ENCODE data around the gene ST6GAL1.
"Not testable (repeated sequence)": the region's sequence is repeated elsewhere in the genome, so short reads cannot be mapped to it uniquely, and the experiment has no call there.

ST6GAL1 gene

GRCh38 chr3:187025656-187026316 is 95.5 kb downstream of the ST6GAL1 start:
- no peak for DNase-seq

- DNase-seq, result no peak
Measured at GRCh38 chr3:187026317-187026670, 96.0 kb downstream of the ST6GAL1 start.

DNA sequence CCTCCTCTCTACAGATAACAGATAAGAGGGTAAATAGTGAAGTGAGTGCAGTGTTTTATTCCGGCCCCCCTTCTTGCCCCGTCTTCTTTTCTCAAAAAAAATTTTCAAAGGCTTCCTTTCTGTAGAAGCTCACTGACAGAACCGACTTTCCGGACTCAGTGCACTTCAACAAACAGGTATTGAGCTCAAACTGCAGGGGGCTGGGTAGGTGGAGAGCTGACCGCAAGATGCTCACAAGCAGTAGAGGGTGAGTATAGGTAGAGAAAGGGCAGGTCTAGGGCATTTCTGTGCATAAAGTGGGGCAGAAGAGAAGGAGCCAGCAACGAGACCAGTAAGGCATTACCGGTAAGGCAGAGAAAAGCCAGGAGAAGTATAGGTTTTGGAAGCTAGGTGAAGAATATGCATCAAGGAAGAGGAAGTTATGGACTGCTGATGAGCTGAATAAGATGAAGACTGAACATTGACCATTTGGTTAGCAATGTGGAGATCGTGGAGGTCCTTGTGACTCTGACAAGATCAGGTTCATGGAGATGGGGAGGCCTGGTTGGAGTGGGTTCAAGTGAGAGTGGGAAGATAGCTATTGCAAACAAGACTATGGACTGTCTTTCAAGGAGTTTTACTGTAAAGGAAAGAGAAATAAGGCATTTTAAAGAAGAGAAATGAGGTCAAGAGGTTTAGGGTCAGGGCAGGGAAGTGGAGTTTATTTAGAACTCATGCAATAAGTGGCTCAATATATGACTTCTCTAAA is 97.4 kb downstream of the ST6GAL1 start:
- DNase-seq, result no peak

GRCh38 chr3:187031934-187032333 is 101.6 kb downstream of the ST6GAL1 start:
- no peak for DNase-seq

DNA sequence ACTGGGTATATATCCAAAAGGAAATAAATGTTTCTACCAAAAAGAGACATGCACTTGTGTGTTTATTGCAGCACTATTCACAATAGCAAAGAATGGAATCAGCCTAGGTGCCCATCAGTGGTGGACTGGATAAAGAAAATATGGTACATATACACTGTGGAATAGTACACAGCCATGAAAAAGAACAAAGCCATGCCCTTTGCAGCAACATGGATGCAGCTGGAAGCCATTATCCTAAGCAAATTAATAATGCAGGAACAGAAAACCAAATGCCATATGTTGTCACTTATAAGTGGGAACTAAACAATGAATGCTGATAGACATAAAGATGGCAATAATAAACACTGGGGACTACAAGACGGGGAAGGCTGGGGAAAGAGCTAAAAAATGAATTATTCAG is 106.1 kb downstream of the ST6GAL1 start:
- no peak for DNase-seq

DNA sequence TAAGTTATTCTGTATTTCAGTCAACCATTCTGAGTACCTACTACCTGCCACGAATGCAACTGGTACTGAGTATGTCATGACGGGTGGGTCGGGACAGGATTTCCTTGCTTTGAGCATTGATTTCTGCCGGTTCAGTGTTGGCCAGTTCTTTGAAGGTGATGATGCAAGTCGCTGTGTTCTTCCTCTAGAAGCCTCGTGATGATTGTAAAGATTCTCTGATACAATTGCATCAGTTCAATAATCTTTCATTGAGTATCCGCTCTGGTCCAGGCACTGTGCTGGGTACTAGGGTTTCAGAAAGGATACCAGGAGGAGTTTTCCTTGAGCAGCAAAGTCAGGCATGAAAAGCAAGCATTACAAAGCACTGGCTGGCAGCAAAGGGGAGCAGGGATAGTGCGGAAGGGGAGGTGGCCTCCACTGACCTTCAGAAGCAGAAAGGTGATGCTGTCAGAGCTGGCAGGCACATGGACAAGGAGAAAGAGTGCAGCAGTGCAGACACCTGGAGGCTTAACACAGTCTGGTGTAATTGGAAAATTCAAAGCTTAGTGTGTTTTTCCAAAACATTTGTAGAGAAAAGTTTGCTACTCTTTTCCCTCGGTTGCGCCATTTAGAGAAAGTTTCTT is 108.9 kb downstream of the ST6GAL1 start:
- no peak for DNase-seq

- DNase-seq, result no peak
Measured at GRCh38 chr3:187039723-187040414, 109.5 kb downstream of the ST6GAL1 start.

DNA sequence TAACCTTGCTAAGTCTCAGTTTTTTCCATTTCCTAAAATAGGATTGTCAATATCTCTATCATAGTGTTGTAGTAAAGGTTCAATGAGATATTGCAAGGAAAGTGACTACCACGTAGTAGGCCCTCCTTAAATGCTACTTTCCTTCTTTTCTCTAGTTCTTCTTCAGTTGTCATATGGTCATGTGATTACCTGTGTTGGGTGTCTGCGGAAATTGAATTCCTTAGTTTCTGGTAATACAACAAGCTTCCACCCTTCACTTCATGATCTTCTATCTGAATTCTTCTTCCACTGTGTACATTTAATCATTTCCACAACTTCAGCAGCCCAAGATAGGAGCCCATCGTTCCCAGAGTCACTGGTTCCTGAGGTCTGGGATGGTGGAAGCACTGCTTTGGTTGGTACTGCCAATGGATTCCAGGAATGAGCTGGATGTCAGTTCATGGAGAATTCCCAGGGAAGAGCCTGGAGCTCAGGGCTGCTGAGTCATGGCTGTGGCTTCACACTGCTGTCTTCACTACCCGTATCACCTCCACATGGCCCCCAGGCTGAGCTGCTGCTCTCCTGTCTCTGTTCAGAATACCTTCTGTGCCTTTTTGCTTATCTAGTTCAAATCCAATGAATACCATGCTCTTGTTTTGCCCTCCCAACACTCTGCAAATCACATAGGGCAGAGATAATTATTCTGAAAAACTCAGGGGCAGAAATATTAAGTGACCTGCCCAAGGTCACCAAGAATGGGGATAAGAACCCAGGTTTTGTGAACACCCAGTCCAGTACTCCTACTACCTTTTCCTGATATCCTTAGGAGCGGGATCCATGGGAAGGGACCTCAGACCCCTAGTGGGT is 110.4 kb downstream of the ST6GAL1 start:
- no peak for DNase-seq

- DNase-seq, result no peak
Measured at GRCh38 chr3:187041362-187042307, 111.3 kb downstream of the ST6GAL1 start.

GRCh38 chr3:187042346-187042745 is 112.0 kb downstream of the ST6GAL1 start:
- no peak for DNase-seq

DNA sequence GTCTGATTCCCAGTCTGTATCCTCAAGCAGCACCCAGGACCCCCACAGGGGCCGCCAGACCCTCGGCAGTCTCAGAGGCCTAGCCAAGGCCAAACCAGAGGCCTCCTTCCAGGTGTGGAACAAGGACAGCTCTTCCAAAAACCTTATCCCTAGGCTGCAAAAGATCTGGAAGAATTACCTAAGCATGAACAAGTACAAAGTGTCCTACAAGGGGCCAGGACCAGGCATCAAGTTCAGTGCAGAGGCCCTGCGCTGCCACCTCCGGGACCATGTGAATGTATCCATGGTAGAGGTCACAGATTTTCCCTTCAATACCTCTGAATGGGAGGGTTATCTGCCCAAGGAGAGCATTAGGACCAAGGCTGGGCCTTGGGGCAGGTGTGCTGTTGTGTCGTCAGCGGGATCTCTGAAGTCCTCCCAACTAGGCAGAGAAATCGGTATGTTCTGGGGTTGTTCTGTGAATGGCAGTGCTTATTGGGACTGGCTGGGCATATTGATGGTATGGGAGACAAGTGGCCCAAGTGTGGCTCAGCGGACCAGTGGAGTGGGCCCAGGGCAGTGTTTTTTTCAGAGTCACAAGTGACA is 112.6 kb downstream of the ST6GAL1 start:
- DNase-seq, result no peak

GRCh38 chr3:187044206-187044605 is 113.9 kb downstream of the ST6GAL1 start:
- DNase-seq, result no peak

GRCh38 chr3:187044867-187045552 is 114.7 kb downstream of the ST6GAL1 start:
- DNase-seq, result no peak

- DNase-seq, result no peak
Measured at GRCh38 chr3:187046033-187046432, 115.7 kb downstream of the ST6GAL1 start.

GRCh38 chr3:187049462-187050101 is 119.3 kb downstream of the ST6GAL1 start:
- DNase-seq, result no peak

DNA sequence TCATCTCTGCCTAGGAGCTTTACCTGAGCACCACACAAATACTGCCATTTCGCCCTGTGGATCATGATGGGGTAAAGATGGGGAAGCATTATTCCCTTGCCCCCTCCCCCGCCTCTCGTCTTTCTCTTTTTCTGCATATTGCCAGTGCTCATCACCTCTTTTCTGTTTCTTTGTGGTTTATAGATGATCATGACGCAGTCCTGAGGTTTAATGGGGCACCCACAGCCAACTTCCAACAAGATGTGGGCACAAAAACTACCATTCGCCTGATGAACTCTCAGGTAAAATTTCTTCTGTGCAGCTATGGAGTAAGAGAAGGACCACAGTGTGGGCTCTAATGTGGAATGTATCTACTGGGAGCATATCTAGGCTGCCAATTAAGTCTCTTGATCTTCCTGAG is 120.7 kb downstream of the ST6GAL1 start:
- no peak for DNase-seq

DNA sequence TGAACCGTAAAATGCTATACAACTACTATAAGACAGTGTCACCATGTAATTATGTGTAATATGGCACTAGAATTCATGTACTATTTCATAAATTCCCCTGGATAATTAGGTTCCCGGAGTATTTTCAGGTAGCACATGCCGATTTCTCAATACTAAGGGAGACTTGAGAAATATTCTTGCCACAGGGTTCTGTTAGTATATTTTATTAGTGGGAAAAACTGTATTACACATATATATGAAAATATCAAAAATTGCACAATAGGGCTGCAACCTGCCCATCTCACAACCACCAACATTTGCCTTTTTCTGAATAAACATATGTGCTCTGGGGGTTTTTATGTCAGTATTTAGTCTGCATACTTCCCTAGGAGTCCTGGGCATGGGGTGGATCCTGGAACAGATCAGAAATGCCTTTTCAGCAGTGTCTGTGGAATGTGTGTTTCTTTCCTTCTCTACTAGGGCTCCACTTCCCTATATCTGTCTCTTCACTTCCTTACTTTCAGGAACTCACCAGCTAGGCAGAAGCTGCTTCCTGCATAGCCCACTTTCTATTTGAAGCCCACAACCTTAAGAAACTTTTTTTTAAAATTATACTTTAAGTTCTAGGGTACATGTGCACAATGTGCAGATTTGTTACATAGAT is 121.5 kb downstream of the ST6GAL1 start:
- DNase-seq, result no peak

DNA sequence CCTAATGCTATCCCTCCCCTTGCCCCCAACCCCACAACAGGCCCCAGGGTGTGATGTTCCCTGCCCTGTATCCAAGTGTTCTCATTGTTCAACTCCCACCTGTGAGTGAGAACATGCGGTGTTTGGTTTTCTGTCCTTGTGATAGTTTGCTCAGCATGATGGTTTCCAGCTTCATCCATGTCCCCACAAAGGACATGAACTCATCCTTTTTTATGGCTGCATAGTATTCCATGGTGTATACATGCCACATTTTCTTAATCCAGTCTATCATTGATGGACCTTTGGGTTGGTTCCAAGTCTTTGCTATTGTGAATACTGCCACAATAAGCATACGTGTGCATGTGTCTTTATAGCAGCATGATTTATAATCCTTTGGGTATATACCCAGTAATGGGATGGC is 122.1 kb downstream of the ST6GAL1 start:
- not testable (repeated sequence) for DNase-seq

- not testable (repeated sequence) for DNase-seq
Measured at GRCh38 chr3:187054433-187054832, 124.1 kb downstream of the ST6GAL1 start.
